ENCODE measurements around the gene APPBP2. TPM values are rescaled to one million over a fixed set of nuclear protein-coding genes. Genes with fewer than 3 reads are reported as not detected.

The APPBP2 gene
- polyA plus RNA-seq, 2 of the 4 experiments (the other 2 are of a cell fraction), result 31.6 to 32.1 TPM

- TF ChIP-seq USF2 (IDR thresholded peaks at IDR 0.05), result no peak
Observed at GRCh38 chr17:60560860-60561257, 34.8 kb upstream of the APPBP2 start (continued).

GRCh38 chr17:60559995-60560859 is 34.2 kb upstream of the APPBP2 start:
- TF ChIP-seq POLR2A (IDR thresholded peaks at IDR 0.05; ENCODE audit: low read length) (no peak), BCL3 (IDR thresholded peaks at IDR 0.05) (no peak)
- H3K27ac ChIP-seq, result no peak overlapping the region
- no peak overlapping the region for H3K4me2 ChIP-seq
- peaks cover 12% of the 10 kb centered on the region for H3K9me3 ChIP-seq
- DNase-seq (ENCODE audit: low read depth in 1 of 2, low spot score in 1 of 2) (no peak), ATAC-seq (peak; percentile 19 to 47; a peak in 3 of 6 replicates), FAIRE-seq (no peak)
- no peak overlapping the region for H3K4me3 ChIP-seq
- POLR2A ChIA-PET, result no interaction called here
- WGBS (ENCODE audit: missing lambda C conversion rate), result 84% methylated on average over 25 of the region's 26 CpGs
- CTCF ChIA-PET, result interaction anchor here (0.7 to 3.0 kb wide), 5 partner anchors 9 to 78 kb away, joined by 3 to 9 read pairs (median 6); no protein-coding TSS in a partner anchor
- 0 out of 3 replicates have a peak, but pooled peaks cover 4% of the 10 kb centered on the region for H3K4me1 ChIP-seq

GRCh38 chr17:60559659-60559994 is 33.6 kb upstream of the APPBP2 start:
- FAIRE-seq (no peak), ATAC-seq (no peak; a peak in 1 of 6 replicates), DNase-seq (ENCODE audit: low read depth in 1 of 2, low spot score in 1 of 2) (no peak)
- TF ChIP-seq FOSL2 (IDR thresholded peaks at IDR 0.05), result no peak
- no peak for TF ChIP-seq FOSL2 (CRISPR knock-in tag; IDR thresholded peaks at IDR 0.05)
- no peak for TF ChIP-seq EHMT2 (IDR thresholded peaks at IDR 0.05; ENCODE audit: low read depth)
- TF ChIP-seq POLR2A (IDR thresholded peaks at IDR 0.05; ENCODE audit: low read length), result no peak
- no peak for TF ChIP-seq EHF (CRISPR knock-in tag; IDR thresholded peaks at IDR 0.05)
- no peak for TF ChIP-seq GATA3 (IDR thresholded peaks at IDR 0.05; ENCODE audit: borderline replicate concordance)
- TF ChIP-seq HOXB5 (CRISPR knock-in tag; IDR thresholded peaks at IDR 0.05), result no peak
- TF ChIP-seq JUNB (IDR thresholded peaks at IDR 0.05), result no peak
- no peak for TF ChIP-seq BHLHE40 (IDR thresholded peaks at IDR 0.05; ENCODE audit: low read depth, low read length)
- no peak for TF ChIP-seq KDM1A (IDR thresholded peaks at IDR 0.05; ENCODE audit: low read depth)
- no peak for TF ChIP-seq FOSB (CRISPR knock-in tag; IDR thresholded peaks at IDR 0.05)
- TF ChIP-seq MYC (IDR thresholded peaks at IDR 0.05; ENCODE audit: borderline replicate concordance, low read length), result no peak
- TF ChIP-seq HOXA7 (CRISPR knock-in tag; IDR thresholded peaks at IDR 0.05), result no peak
- TF ChIP-seq EP300 (IDR thresholded peaks at IDR 0.05), result no peak
- no peak for TF ChIP-seq ZFP36 (IDR thresholded peaks at IDR 0.05; ENCODE audit: borderline replicate concordance, partially characterized antibody)
- TF ChIP-seq PHF8 (IDR thresholded peaks at IDR 0.05; ENCODE audit: borderline replicate concordance, low read depth), result no peak
- Histone ChIP-seq H3K9me3 (peaks cover 12% of the 10 kb centered on the region), H3K4me1 (0 out of 3 replicates have a peak, but pooled peaks cover 4% of the 10 kb centered on the region), H3K27ac (no peak overlapping the region), H3K4me3 (no peak overlapping the region), H3K4me2 (no peak overlapping the region)
- 85% methylated on average over 8 of the region's 8 CpGs for WGBS (ENCODE audit: missing lambda C conversion rate)
- ChIA-PET POLR2A (no interaction called here), CTCF (interaction anchor here (1.0 to 2.9 kb wide), 3 partner anchors 10 to 79 kb away, joined by 3 to 9 read pairs (median 6); no protein-coding TSS in a partner anchor)

- POLR2A ChIA-PET, result interaction anchor here (0.7 kb wide), 1 partner anchor 31 kb away, joined by 3 read pairs; the partner anchor contains the start of gene APPBP2
- Histone ChIP-seq H3K4me3 (no peak overlapping the region), H3K4me2 (no peak overlapping the region), H3K9me3 (peaks cover 19% of the 10 kb centered on the region), H3K27ac (no peak overlapping the region), H3K4me1 (no peaks in the 10 kb centered on the region)
- 17% methylated on average over 2 of the region's 2 CpGs for WGBS (ENCODE audit: missing lambda C conversion rate)
- no peak for TF ChIP-seq KDM1A (IDR thresholded peaks at IDR 0.05; ENCODE audit: low read depth)
- no peak for TF ChIP-seq NR3C1 (IDR thresholded peaks at IDR 0.05)
- TF ChIP-seq FOSL2 (IDR thresholded peaks at IDR 0.05), result no peak
- no peak for TF ChIP-seq FOSL2 (CRISPR knock-in tag; IDR thresholded peaks at IDR 0.05)
- TF ChIP-seq RNF2 (IDR thresholded peaks at IDR 0.05; ENCODE audit: borderline replicate concordance, low read depth), result no peak
- peak; percentile 19 for TF ChIP-seq ZFP36 (IDR thresholded peaks at IDR 0.05; ENCODE audit: borderline replicate concordance, partially characterized antibody)
- TF ChIP-seq NFE2L2 (conservative IDR thresholded peaks at IDR 0.05; ENCODE audit: low read length), result peak; percentile 67
- TF ChIP-seq HDAC2 (IDR thresholded peaks at IDR 0.05), result no peak
- TF ChIP-seq MAFK (IDR thresholded peaks at IDR 0.05; ENCODE audit: partially characterized antibody), result peak; percentile 75
- ATAC-seq, result no peak
- FAIRE-seq, result no peak
- peak in 1 of 2 experiments; percentile 39 for DNase-seq (ENCODE audit: low read depth in 1 of 2, low spot score in 1 of 2)
- CTCF ChIA-PET, result interaction anchor here (0.7 to 2.6 kb wide), 4 partner anchors 12 to 141 kb away, joined by 3 to 14 read pairs (median 8); no protein-coding TSS in a partner anchor
Observed at GRCh38 chr17:60557805-60558204, 31.8 kb upstream of the APPBP2 start.

Data from A549 (cell line).